Inflammatory macrophage treated with lipopolysaccharide for 1 hour (primary cell): ENCODE results near the gene RNF141.

Experiments used
- DNase-seq, 2 donors: peaks; one replicate each; pipeline ENCODE4 v3.0.0-alpha.2; 2020 to 2022

Gene RNF141

GRCh38 chr11:10522276-10522675 lies 18.7 kb downstream of the RNF141 start:
- no peak for DNase-seq

GRCh38 chr11:10520562-10520961 lies 20.4 kb downstream of the RNF141 start:
- no peak for DNase-seq

- DNase-seq = no peak
Observed at GRCh38 chr11:10519630-10520029, 21.4 kb downstream of the RNF141 start.

- no peak for DNase-seq
Observed at GRCh38 chr11:10518891-10519290, 22.1 kb downstream of the RNF141 start.

GRCh38 chr11:10518123-10518522 lies 22.9 kb downstream of the RNF141 start:
- DNase-seq = no peak

- no peak for DNase-seq
Observed at GRCh38 chr11:10515418-10515817, 25.6 kb downstream of the RNF141 start.

GRCh38 chr11:10514709-10515108 lies 26.3 kb downstream of the RNF141 start:
- DNase-seq = no peak

- DNase-seq = peak in 1 of 2 donors; percentile 60
Observed at GRCh38 chr11:10514202-10514601, 26.8 kb downstream of the RNF141 start.

- DNase-seq = no peak
Observed at GRCh38 chr11:10511181-10511621, 29.8 kb downstream of the RNF141 start.

GRCh38 chr11:10506008-10506370 lies 35.0 kb downstream of the RNF141 start:
- no peak for DNase-seq

- no peak for DNase-seq
Observed at GRCh38 chr11:10505278-10506007, 35.5 kb downstream of the RNF141 start.

- DNase-seq = no peak
Observed at GRCh38 chr11:10504490-10504889, 36.5 kb downstream of the RNF141 start.

- peak; percentile 65 to 69 for DNase-seq
Observed at GRCh38 chr11:10503777-10504480, 37.1 kb downstream of the RNF141 start.

- peak; percentile 83 to 88 for DNase-seq
Observed at GRCh38 chr11:10503221-10503620, 37.8 kb downstream of the RNF141 start.

- peak; percentile 56 to 64 for DNase-seq
Observed at GRCh38 chr11:10502770-10503169, 38.2 kb downstream of the RNF141 start.

GRCh38 chr11:10502065-10502680 lies 38.8 kb downstream of the RNF141 start:
- DNase-seq = no peak

GRCh38 chr11:10500757-10501684 lies 40.0 kb downstream of the RNF141 start:
- DNase-seq = no peak

- DNase-seq = no peak
Observed at GRCh38 chr11:10499874-10500601, 40.9 kb downstream of the RNF141 start.

- DNase-seq = no peak
Observed at GRCh38 chr11:10499452-10499851, 41.5 kb downstream of the RNF141 start.

- no peak for DNase-seq
Observed at GRCh38 chr11:10498426-10499250, 42.3 kb downstream of the RNF141 start.

GRCh38 chr11:10498022-10498400 lies 43.0 kb downstream of the RNF141 start:
- no peak for DNase-seq
